DND-41 (cell line): ENCODE data around the gene CDH23.
A peak's percentile ranks its signal among the peaks of the same experiment; 100 is the strongest.

Experiments
- EZH2 ChIP-seq: IDR thresholded peaks from 3 replicates; pipeline ENCODE4 v1.6.1; 2012; ENCODE audit warnings: borderline replicate concordance, low read depth, mild to moderate bottlenecking, moderate library complexity, low read length, inconsistent platforms; ENCODE audit not compliant: severe bottlenecking
- TF ChIP-seq, protein P1 (sequence below): IDR thresholded peaks from 2 replicates; pipeline ENCODE4 v1.5.1; 2012; ENCODE audit warnings: borderline replicate concordance, low read length, moderate library complexity, mild to moderate bottlenecking; ENCODE audit not compliant: poor library complexity, severe bottlenecking; ENCODE audit errors: extremely low read depth

DNA sequence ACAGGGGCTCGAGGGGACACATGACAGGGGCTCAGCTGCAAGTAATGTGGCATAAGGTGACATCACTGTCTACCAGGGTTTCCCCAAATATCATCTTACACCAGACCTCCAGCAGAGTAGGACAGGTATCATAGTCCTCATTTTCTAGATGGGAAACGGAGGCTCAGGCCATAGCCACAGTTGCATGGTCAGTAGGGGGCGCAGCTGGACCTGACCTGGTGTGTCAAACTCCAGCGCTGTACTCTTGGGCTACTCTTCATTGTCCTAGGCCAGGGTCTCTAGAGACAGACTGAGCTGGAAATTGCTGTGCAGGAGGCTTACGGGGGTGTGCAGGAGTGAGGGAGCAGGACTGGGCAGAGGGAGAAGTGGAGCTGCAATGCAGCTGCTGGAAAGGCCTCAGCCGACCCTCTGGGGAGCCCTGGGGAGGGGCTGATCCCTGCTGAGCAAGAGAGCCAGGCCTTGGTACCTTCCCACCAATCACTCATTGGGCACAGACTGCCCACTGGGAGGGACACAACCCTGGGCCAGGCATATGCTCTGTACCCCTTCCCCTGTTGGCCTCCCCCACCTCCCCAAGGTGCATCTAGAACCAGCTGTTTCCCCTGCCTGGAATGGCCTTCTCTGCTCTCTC, 89.9 kb downstream of the CDH23 start:
- TF ChIP-seq, protein P1, sequence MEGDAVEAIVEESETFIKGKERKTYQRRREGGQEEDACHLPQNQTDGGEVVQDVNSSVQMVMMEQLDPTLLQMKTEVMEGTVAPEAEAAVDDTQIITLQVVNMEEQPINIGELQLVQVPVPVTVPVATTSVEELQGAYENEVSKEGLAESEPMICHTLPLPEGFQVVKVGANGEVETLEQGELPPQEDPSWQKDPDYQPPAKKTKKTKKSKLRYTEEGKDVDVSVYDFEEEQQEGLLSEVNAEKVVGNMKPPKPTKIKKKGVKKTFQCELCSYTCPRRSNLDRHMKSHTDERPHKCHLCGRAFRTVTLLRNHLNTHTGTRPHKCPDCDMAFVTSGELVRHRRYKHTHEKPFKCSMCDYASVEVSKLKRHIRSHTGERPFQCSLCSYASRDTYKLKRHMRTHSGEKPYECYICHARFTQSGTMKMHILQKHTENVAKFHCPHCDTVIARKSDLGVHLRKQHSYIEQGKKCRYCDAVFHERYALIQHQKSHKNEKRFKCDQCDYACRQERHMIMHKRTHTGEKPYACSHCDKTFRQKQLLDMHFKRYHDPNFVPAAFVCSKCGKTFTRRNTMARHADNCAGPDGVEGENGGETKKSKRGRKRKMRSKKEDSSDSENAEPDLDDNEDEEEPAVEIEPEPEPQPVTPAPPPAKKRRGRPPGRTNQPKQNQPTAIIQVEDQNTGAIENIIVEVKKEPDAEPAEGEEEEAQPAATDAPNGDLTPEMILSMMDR = peak; percentile 49
- no peak for TF ChIP-seq EZH2
